GM21526 (cell line): ENCODE measurements around the gene ANKRD42.

Experiments used
- ATAC-seq: cut with Tn5 transposase; IDR thresholded peaks from one replicate; pipeline ENCODE4 v1.9.1; 2021; ENCODE audit warnings: moderate library complexity; ENCODE audit not compliant: unreplicated experiment, low FRiP score

Gene ANKRD42

DNA sequence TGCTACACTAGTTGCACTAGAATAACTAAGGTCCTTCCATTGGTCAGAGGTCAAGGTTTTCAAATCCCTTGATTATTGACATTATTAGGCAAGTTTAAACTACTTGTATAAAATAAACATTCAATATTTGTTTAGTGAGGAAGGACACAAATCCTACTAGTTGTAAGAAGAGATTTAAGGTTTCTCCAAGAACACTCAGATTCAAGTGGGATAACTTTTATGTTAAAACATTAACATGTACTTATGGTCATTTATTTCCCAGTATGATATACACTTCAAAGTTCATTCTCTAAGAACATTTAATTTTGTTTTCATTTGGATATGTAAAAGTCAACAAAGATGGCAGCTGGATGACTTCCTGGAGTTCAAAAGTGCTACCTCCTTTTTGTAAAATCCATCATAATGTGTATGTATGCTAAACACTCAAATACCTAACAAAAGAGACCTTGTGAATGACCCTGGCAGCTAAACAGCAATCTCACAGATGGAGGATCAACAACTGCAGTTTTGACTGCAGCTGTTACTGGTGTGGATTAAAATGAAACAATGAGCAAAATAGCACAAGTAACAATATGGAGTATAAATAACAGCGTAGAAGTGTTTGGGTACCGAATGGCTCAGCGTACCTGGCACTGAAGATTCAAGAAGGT is 91.1 kb downstream of the ANKRD42 start:
- no peak for ATAC-seq

DNA sequence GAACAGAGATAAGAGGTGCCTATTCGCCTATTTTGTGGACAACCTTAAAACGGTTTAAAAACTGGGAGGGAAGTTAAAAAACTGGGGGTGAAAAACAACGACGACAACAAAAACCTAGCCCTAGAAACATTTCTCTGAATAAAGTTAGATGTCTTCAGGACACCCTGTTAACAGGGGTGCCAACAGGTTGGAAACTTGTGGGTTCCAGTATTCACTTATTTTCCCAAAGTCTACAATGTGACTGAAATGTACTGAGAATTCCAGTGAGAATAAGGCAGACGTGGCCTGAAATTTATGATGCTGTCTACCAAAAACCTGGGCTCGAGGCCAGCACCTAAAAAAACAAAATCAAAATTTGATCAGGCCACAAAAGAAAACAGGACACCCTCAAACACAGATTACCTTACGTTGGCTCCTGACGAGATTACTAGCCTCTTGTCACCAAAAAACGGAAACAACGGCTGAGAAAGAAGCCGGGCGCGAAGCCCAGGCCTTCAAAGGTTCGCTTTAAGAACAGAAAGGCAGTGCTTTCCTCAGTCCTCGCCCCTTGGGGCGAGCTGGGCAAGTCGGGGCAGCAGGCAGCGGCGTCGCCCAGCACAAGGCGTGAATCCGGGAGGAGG is 91.7 kb downstream of the ANKRD42 start:
- ATAC-seq = peak; percentile 48

DNA sequence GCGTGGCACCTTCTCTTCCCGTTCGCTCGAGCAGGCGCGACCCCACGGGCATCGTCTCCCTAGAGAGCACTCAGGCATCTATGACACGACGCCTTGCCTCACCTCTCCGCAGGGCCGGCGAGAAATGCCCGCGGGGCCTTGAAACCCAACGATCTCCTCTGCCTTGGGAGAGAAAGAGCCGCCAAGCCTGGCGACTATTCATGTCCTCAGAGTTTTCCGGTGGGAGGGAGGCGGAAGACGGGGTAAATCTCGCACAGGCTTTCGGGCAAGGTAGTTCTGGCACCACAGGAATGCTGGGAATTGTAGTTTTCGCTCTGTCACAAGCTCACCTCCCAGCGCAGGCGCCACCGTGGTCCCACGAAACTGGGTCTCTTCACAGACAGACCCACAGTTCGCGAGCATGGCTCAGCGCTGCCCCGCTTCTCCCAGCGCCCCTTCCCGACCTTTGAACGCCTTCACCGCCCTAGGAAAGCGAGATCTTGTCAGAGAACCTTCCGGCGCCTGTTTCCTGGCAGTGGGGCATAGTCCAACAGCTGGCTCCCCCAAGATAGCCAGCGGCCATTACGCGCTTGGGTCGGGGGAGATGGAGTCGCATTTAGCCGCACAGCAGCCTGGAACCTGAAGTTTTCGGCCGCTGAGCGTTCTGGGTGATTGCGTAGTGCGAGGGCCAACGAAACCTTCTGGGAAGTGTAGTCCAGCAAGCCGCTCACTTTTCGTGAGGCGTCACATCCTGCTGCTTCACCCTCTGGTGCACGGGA is 92.4 kb downstream of the ANKRD42 start, which contains the start of gene CCDC90B:
Gene CCDC90B, minus strand, starts transcription at position 597 of the 758 bp plus-strand sequence. Its CDS starts 395 bp downstream, at position 202.
- peak; percentile 88 for ATAC-seq

GRCh38 chr11:83287631-83288030 is 94.1 kb downstream of the ANKRD42 start:
- no peak for ATAC-seq

DNA sequence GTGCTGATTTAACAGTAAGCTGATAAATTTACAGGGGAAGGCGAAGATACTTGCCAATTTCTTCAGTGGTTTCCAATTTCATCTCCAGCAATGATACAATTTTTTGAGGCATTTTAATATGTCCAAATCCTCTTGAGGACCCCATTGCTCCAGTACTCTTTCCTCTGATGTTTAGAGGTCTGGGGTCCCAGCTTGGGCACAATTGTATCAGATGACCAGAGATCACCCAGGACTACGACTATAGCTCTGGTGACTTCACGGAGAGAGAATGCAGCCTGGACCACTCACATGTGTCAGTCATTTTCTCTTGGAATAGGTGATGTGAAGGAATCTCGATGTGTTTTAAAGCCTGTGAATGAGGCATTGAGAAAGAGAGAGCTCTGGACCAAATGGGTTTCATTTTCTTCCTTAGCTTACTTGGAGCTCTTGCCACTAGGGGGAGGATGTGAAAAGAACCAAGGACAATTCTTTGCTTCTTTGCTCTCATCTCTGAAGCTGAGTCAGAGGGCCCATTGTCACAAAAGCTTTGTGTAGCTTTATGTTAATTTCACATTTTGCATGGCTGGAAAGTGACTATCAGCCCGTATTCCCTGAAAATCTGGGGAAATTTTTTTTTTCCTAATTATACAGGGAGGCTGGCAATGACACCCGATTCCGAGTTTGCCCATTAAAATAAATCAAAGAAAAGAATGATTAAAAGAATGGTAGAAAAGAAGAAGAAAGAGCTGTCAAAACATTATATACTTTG is 99.4 kb downstream of the ANKRD42 start:
- ATAC-seq = peak; percentile 64

- no peak for ATAC-seq
These were observed 99.9 kb downstream of the ANKRD42 start for GRCh38 chr11:83293457-83293774.

DNA sequence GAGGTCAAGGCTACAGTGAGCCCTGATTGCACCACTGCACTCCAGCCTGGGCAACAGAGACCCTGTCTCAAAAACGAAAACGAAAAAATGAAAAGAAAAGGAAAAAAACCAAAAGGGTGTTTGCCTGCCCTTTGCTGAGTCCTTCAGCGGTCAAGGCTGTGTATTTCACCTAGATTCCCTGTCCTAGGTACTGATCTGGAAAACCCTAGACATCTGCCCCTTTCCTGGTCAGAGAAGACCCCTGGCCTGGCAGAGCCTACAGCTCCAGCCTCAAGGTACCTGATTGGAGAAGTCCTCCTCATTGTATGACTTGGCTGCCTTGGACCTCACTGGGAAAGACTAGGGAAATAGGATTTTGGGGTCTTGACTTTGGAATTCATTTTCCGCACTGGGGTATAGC is 100.7 kb downstream of the ANKRD42 start:
- no peak for ATAC-seq
